ENCODE results near the gene C2orf80. TPM values are rescaled to one million over a fixed set of nuclear protein-coding genes. Genes with fewer than 3 reads are reported as not detected.
A peak's percentile ranks its signal among the peaks of the same experiment; 100 is the strongest.

The C2orf80 gene
- total and polyA plus RNA-seq, 9 of the 15 experiments (the other 6 are each of a cell fraction or from before 2014, with no cell fraction given), result not detected

GRCh38 chr2:208222351-208222750, 32.5 kb upstream of the C2orf80 start (continued):
- TF ChIP-seq ZBTB49 (CRISPR knock-in tag; IDR thresholded peaks at IDR 0.05; ENCODE audit: borderline replicate concordance) (no peak), ATF7 (IDR thresholded peaks at IDR 0.05) (peak; percentile 66; the same call in 1 of the 2 replicates), NFRKB (IDR thresholded peaks at IDR 0.05; ENCODE audit: low read depth) (peak; percentile 29; the same call in 1 of the 2 replicates), HES1 (IDR thresholded peaks at IDR 0.05; ENCODE audit: low read depth) (no peak), ZNF431 (CRISPR knock-in tag; IDR thresholded peaks at IDR 0.05) (no peak), SPI1 (IDR thresholded peaks at IDR 0.05; ENCODE audit: borderline replicate concordance, low read depth, low read length) (no peak), FIP1L1 (IDR thresholded peaks at IDR 0.05; ENCODE audit: low read depth, low read length, poor library complexity, severe bottlenecking) (no peak), RFX5 (IDR thresholded peaks at IDR 0.05; ENCODE audit: low read depth, low read length) (no peak), MAFG (tag; conservative IDR thresholded peaks at IDR 0.05) (peak; percentile 30; the same call in 1 of the 2 replicates), GATAD2A (IDR thresholded peaks at IDR 0.05) (no peak), NFE2 (IDR thresholded peaks at IDR 0.05; ENCODE audit: low read depth) (peak; percentile 23; the same call in 1 of the 2 replicates), FOSL1 (tag; conservative IDR thresholded peaks at IDR 0.05) (peak; percentile 66; the same call in 1 of the 2 replicates), ZNF766 (CRISPR knock-in tag; conservative IDR thresholded peaks at IDR 0.05) (0 out of 2 replicates have a peak, but pooled peaks have one; percentile 21), MYC (IDR thresholded peaks at IDR 0.05; ENCODE audit: low read depth, low read length) (no peak), MYC (CRISPR knock-in tag; IDR thresholded peaks at IDR 0.05; ENCODE audit: borderline replicate concordance, low read depth) (no peak), JUND (IDR thresholded peaks at IDR 0.05; ENCODE audit: borderline replicate concordance, low read depth, low read length) (peak; percentile 83; the same call in 1 of the 2 replicates), JUND (tag; IDR thresholded peaks at IDR 0.05; ENCODE audit: borderline replicate concordance, low read depth, low read length) (peak; percentile 42; the same call in 1 of the 3 replicates), ZFP30 (CRISPR knock-in tag; IDR thresholded peaks at IDR 0.05; ENCODE audit: borderline replicate concordance) (no peak), BHLHE40 (IDR thresholded peaks at IDR 0.05; ENCODE audit: low read length) (no peak), ZBTB17 (CRISPR knock-in tag; IDR thresholded peaks at IDR 0.05) (no peak), NUFIP1 (IDR thresholded peaks at IDR 0.05; ENCODE audit: partially characterized antibody) (no peak), ZNF316 (IDR thresholded peaks at IDR 0.05) (peak; percentile 13; the same call in 1 of the 2 replicates), TAF9B (IDR thresholded peaks at IDR 0.05; ENCODE audit: partially characterized antibody) (peak; percentile 7)
- TF ChIP-seq, protein P1, sequence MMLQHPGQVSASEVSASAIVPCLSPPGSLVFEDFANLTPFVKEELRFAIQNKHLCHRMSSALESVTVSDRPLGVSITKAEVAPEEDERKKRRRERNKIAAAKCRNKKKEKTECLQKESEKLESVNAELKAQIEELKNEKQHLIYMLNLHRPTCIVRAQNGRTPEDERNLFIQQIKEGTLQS (IDR thresholded peaks at IDR 0.05), result peak; percentile 87
- TF ChIP-seq, protein P1 (CRISPR knock-in tag; conservative IDR thresholded peaks at IDR 0.05), result no peak
- TF ChIP-seq, protein P2, sequence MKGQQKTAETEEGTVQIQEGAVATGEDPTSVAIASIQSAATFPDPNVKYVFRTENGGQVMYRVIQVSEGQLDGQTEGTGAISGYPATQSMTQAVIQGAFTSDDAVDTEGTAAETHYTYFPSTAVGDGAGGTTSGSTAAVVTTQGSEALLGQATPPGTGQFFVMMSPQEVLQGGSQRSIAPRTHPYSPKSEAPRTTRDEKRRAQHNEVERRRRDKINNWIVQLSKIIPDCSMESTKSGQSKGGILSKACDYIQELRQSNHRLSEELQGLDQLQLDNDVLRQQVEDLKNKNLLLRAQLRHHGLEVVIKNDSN (CRISPR knock-in tag; IDR thresholded peaks at IDR 0.05), result no peak

Measured in K562 (cell line).